Ishikawa (cell line): ENCODE measurements around the gene PVR.

Source experiments
- CEBPB ChIP-seq: IDR thresholded peaks from 2 replicates; pipeline ENCODE4 v1.6.1; 2012
- CREB1 ChIP-seq: IDR thresholded peaks from 2 replicates; pipeline ENCODE4 v1.6.1; 2012; ENCODE audit warnings: low read depth
- EGR1 ChIP-seq: IDR thresholded peaks from 2 replicates; pipeline ENCODE4 v1.6.1; 2012
- EP300 ChIP-seq: IDR thresholded peaks from 2 replicates; pipeline ENCODE4 v1.6.1; 2012; ENCODE audit warnings: borderline replicate concordance
- FOXM1 ChIP-seq: IDR thresholded peaks from 2 replicates; pipeline ENCODE4 v1.6.1; 2012; ENCODE audit warnings: low read depth, borderline replicate concordance
- MAX ChIP-seq: IDR thresholded peaks from 2 replicates; pipeline ENCODE4 v1.6.1; 2012
- NFIC ChIP-seq: IDR thresholded peaks from 2 replicates; pipeline ENCODE4 v1.6.1; 2012
- RAD21 ChIP-seq: IDR thresholded peaks from 2 replicates; pipeline ENCODE4 v1.6.1; 2012; ENCODE audit warnings: low read depth
- REST ChIP-seq: IDR thresholded peaks from 2 replicates; pipeline ENCODE4 v1.6.1; 2012; ENCODE audit warnings: low read depth, mild to moderate bottlenecking
- TAF1 ChIP-seq: IDR thresholded peaks from 2 replicates; pipeline ENCODE4 v1.6.1; 2012; ENCODE audit warnings: low read depth, mild to moderate bottlenecking
- TCF12 ChIP-seq: IDR thresholded peaks from 2 replicates; pipeline ENCODE4 v1.6.1; 2012; ENCODE audit warnings: low read depth
- TEAD4 ChIP-seq: IDR thresholded peaks from 2 replicates; pipeline ENCODE4 v1.6.1; 2012
- USF1 ChIP-seq: IDR thresholded peaks from 2 replicates; pipeline ENCODE4 v1.6.1; 2012
- YY1 ChIP-seq: IDR thresholded peaks from 2 replicates; pipeline ENCODE4 v1.6.1; 2012; ENCODE audit warnings: low read depth
- ZBTB7A ChIP-seq: IDR thresholded peaks from 2 replicates; pipeline ENCODE4 v1.6.1; 2012; ENCODE audit warnings: low read depth

PVR gene

GRCh38 chr19:44661904-44662303 is 18.2 kb downstream of the PVR start:
- TF ChIP-seq REST (no peak), YY1 (no peak), MAX (no peak), FOXM1 (no peak), TCF12 (no peak), TAF1 (no peak), EP300 (no peak), CEBPB (no peak), USF1 (no peak)

GRCh38 chr19:44662691-44663385 is 19.1 kb downstream of the PVR start:
- TF ChIP-seq RAD21: no peak
- TF ChIP-seq YY1: no peak
- no peak for TF ChIP-seq EGR1
- no peak for TF ChIP-seq USF1

- no peak for TF ChIP-seq YY1
- no peak for TF ChIP-seq MAX
- no peak for TF ChIP-seq FOXM1
- no peak for TF ChIP-seq TEAD4
- no peak for TF ChIP-seq EGR1
- no peak for TF ChIP-seq USF1
- TF ChIP-seq RAD21: no peak
- no peak for TF ChIP-seq TCF12
- no peak for TF ChIP-seq TAF1
- TF ChIP-seq CREB1: no peak
- TF ChIP-seq REST: no peak
- TF ChIP-seq CEBPB: no peak
- TF ChIP-seq NFIC: no peak
- TF ChIP-seq EP300: no peak
- no peak for TF ChIP-seq ZBTB7A
Measured at GRCh38 chr19:44663996-44664395, 20.3 kb downstream of the PVR start.

- TF ChIP-seq NFIC (no peak), EGR1 (no peak), ZBTB7A (no peak)
Measured at GRCh38 chr19:44664976-44665375, 21.3 kb downstream of the PVR start.

- TF ChIP-seq TCF12 (no peak), MAX (no peak), CEBPB (no peak), EGR1 (no peak), NFIC (no peak), FOXM1 (no peak), RAD21 (no peak), TAF1 (no peak), USF1 (no peak), TEAD4 (no peak), YY1 (no peak), ZBTB7A (no peak)
Measured at GRCh38 chr19:44666852-44667556, 23.3 kb downstream of the PVR start.
